Measurements from ENCODE around the gene BCL2L15. TPM values are rescaled to one million over a fixed set of nuclear protein-coding genes. Genes with fewer than 3 reads are reported as not detected.
A peak's percentile ranks its signal among the peaks of the same experiment; 100 is the strongest.

BCL2L15 gene
- total RNA-seq, 2 experiments from 2014 or later = 1.2 to 1.5 TPM

GRCh38 chr1:113904293-113904673 lies 16.9 kb upstream of the BCL2L15 start:
- intact Hi-C loops (cut with DNase I, micrococcal nuclease) = loop anchor here in 1 of 2 experiments (2.0 kb wide), 1 partner anchor 89 kb away; no protein-coding TSS in a partner anchor
- H3K27ac Mint-ChIP-seq = peak overlapping the region; percentile 98
- peak; percentile 52 for ATAC-seq (ENCODE audit: poor library complexity)
- Histone ChIP-seq H3K4me3 (ENCODE audit: low read length) (peak overlapping the region; percentile 96), H3K27ac (ENCODE audit: low read depth in 1 of 2, low read length in 2 of 2) (peak overlapping the region; percentile 86 to 89), H3K4me1 (ENCODE audit: insufficient read depth, low read length) (peaks cover 46% of the 10 kb centered on the region), H3K9me3 (ENCODE audit: control insufficient read depth in 1 of 2, insufficient read depth in 1 of 2, low read length in 2 of 2) (no peaks in the 10 kb centered on the region), H3K36me3 (ENCODE audit: insufficient read depth, low read length) (peaks cover 37% of the 10 kb centered on the region), H3K27me3 (ENCODE audit: control insufficient read depth in 1 of 2, insufficient read depth in 2 of 2, low read length in 2 of 2) (no peaks in the 10 kb centered on the region)
- H3K4me3 Mint-ChIP-seq = peak overlapping the region; percentile 99
- ChIA-PET POLR2A (interaction anchor here (0.6 to 5.3 kb wide), 28 partner anchors 9 to 1285 kb away, joined by 3 to 256 read pairs (median 6); partner anchors contain the start of genes CAPZA1, CSDE1, HIPK1 and LRIG2), CTCF (interaction anchor here (0.9 to 6.1 kb wide), 15 partner anchors 18 to 831 kb away, joined by 3 to 60 read pairs (median 4); partner anchors contain the start of genes HIPK1 and LRIG2)
- no peak for TF ChIP-seq CTCF (IDR thresholded peaks at IDR 0.05)
- H3K4me1 Mint-ChIP-seq (ENCODE audit: low read depth) = peaks cover 56% of the 10 kb centered on the region
- DNase-seq = peak in 2 of 14 experiments; percentile 52 to 53
- no peaks in the 10 kb centered on the region for H3K9me3 Mint-ChIP-seq
- peaks cover 64% of the 10 kb centered on the region for H3K36me3 Mint-ChIP-seq (ENCODE audit: low read depth)
- no peaks in the 10 kb centered on the region for H3K27me3 Mint-ChIP-seq

GRCh38 chr1:113903501-113904292 lies 16.3 kb upstream of the BCL2L15 start:
- peak overlapping the region; percentile 86 to 89 for H3K27ac ChIP-seq (ENCODE audit: low read depth in 1 of 2, low read length in 2 of 2)
- DNase-seq (peak in 3 of 14 experiments; percentile 12 to 40 (median 18)), ATAC-seq (ENCODE audit: poor library complexity) (no peak)
- CTCF ChIA-PET = interaction anchor here (0.9 to 6.1 kb wide), 15 partner anchors 18 to 831 kb away, joined by 3 to 60 read pairs (median 4); partner anchors contain the start of genes HIPK1 and LRIG2
- H3K27me3 Mint-ChIP-seq = no peaks in the 10 kb centered on the region
- peak overlapping the region; percentile 99 for H3K4me3 Mint-ChIP-seq
- peak overlapping the region; percentile 96 for H3K4me3 ChIP-seq (ENCODE audit: low read length)
- no peaks in the 10 kb centered on the region for H3K27me3 ChIP-seq (ENCODE audit: control insufficient read depth in 1 of 2, insufficient read depth in 2 of 2, low read length in 2 of 2)
- H3K36me3 ChIP-seq (ENCODE audit: insufficient read depth, low read length) = peaks cover 37% of the 10 kb centered on the region
- peaks cover 46% of the 10 kb centered on the region for H3K4me1 ChIP-seq (ENCODE audit: insufficient read depth, low read length)
- H3K27ac Mint-ChIP-seq = peak overlapping the region; percentile 98
- no peak for TF ChIP-seq CTCF (IDR thresholded peaks at IDR 0.05)
- intact Hi-C loops (cut with DNase I, micrococcal nuclease) = loop anchor here in 1 of 2 experiments (2.0 kb wide), 1 partner anchor 89 kb away; no protein-coding TSS in a partner anchor
- peaks cover 59% of the 10 kb centered on the region for H3K4me1 Mint-ChIP-seq (ENCODE audit: low read depth)
- no peaks in the 10 kb centered on the region for H3K9me3 ChIP-seq (ENCODE audit: control insufficient read depth in 1 of 2, insufficient read depth in 1 of 2, low read length in 2 of 2)
- POLR2A ChIA-PET = interaction anchor here (0.6 to 5.3 kb wide), 28 partner anchors 8 to 1284 kb away, joined by 3 to 256 read pairs (median 6); partner anchors contain the start of genes CAPZA1, CSDE1, HIPK1 and LRIG2
- H3K9me3 Mint-ChIP-seq = no peaks in the 10 kb centered on the region
- H3K36me3 Mint-ChIP-seq (ENCODE audit: low read depth) = peaks cover 67% of the 10 kb centered on the region

GRCh38 chr1:113901191-113901590 lies 13.8 kb upstream of the BCL2L15 start:
- TF ChIP-seq CTCF (IDR thresholded peaks at IDR 0.05) = no peak
- Histone ChIP-seq H3K4me1 (ENCODE audit: insufficient read depth, low read length) (peaks cover 39% of the 10 kb centered on the region), H3K27me3 (ENCODE audit: control insufficient read depth in 1 of 2, insufficient read depth in 2 of 2, low read length in 2 of 2) (no peaks in the 10 kb centered on the region), H3K36me3 (ENCODE audit: insufficient read depth, low read length) (peaks cover 50% of the 10 kb centered on the region), H3K27ac (ENCODE audit: low read depth in 1 of 2, low read length in 2 of 2) (no peak overlapping the region), H3K4me3 (ENCODE audit: low read length) (no peak overlapping the region), H3K9me3 (ENCODE audit: control insufficient read depth in 1 of 2, insufficient read depth in 1 of 2, low read length in 2 of 2) (no peaks in the 10 kb centered on the region)
- Mint-ChIP-seq H3K27me3 (no peaks in the 10 kb centered on the region), H3K36me3 (ENCODE audit: low read depth) (peaks cover 81% of the 10 kb centered on the region), H3K4me3 (no peak overlapping the region), H3K4me1 (ENCODE audit: low read depth) (peaks cover 64% of the 10 kb centered on the region), H3K9me3 (no peaks in the 10 kb centered on the region), H3K27ac (no peak overlapping the region)
- peak in 1 of 14 experiments; percentile 25 for DNase-seq
- intact Hi-C loops (cut with DNase I, micrococcal nuclease) = no loop called here
- ChIA-PET POLR2A (interaction anchor here (1.0 to 1.2 kb wide), 3 partner anchors 28 to 89 kb away, joined by 3 to 5 read pairs (median 3); partner anchors contain the start of genes HIPK1 and RSBN1), CTCF (interaction anchor here (1.1 to 6.1 kb wide), 4 partner anchors 13 to 66 kb away, joined by 3 to 60 read pairs (median 4); partner anchors contain the start of gene HIPK1)
- ATAC-seq (ENCODE audit: poor library complexity) = no peak
